GM21825 (cell line): Measurements from ENCODE around the gene LIMS4.
"Not testable (repeated sequence)": the region's sequence is repeated elsewhere in the genome, so short reads cannot be mapped to it uniquely, and the experiment has no call there.

Source experiments
- ATAC-seq: cut with Tn5 transposase; IDR thresholded peaks from one replicate; pipeline ENCODE4 v1.9.1; 2021; ENCODE audit warnings: mild to moderate bottlenecking, moderate library complexity; ENCODE audit not compliant: unreplicated experiment

LIMS4 gene

DNA sequence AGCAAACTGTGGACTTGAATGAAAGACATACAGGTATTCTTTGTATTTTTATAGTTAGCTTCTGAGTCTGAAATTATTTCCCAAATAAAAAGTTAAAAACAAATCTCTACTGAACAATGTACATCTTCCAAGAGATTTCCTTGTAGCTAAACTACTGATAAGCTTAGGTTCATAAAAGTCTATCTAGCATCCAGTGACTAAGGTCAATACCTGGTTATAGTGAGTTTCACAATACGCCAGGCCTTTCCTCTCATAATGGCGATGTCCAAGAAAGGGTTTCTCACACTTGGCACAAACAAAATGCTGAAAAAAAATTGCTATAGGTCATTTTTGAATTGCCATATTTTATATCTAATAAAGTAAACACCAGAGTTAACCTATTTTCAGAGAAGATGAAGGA, 21.7 kb downstream of the LIMS4 start:
- not testable (repeated sequence) for ATAC-seq

DNA sequence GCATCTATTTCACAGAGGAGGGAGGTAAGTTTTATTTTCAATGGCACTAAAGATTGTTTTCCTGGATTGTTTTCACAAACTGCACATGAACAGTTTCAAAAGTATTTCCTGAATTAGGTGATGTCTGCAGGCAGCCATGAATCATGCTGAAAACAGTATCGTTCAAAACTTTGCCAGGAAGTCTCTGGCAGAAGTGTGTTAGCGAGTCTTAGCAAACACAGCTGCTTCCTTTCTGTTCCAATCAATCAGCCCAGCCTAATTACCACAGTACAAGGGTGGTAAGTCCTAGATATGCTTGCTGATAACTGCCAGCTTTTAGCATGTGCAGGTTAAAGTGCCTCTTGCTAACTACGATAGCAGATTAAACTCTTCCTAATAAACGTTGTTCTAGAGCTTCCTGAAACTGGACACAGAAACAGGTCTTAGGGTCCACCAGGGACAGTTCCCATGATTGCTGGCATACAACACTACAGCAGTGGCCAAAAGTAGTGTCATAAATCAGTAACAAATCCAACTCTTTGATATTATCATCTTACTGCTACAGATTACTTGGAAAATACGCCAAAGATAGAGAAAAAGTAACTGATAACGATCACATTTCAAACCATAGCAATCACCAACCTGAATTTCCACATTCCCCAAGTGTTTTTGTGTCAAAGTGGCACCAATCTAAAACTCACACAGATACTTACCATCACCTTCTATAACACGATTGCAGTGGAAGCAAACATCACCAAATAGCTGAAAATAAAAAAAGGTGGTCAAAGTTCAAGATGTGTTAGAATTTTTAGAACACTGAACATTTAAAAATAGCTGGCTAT, 23.3 kb downstream of the LIMS4 start:
- not testable (repeated sequence) for ATAC-seq

DNA sequence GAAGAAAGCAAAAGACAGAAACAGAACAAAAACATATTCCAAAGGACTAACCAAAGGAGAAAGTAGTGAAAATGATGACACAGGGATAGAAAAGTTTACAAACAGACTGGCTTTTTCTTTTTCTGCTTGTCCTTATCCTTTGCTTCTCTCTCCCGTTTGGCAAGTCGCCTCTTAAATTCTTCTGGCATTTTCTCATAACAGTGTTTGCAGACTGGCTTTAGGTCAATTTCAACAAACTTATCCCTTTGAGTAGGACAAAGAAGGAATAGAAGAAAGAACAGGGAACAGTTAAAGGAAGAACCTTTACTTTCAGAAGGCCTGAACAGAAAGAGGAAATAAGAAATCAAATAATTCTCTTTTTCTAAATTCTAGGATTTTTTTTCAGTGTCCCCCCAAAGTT, 26.0 kb downstream of the LIMS4 start:
- ATAC-seq, result not testable (repeated sequence)

DNA sequence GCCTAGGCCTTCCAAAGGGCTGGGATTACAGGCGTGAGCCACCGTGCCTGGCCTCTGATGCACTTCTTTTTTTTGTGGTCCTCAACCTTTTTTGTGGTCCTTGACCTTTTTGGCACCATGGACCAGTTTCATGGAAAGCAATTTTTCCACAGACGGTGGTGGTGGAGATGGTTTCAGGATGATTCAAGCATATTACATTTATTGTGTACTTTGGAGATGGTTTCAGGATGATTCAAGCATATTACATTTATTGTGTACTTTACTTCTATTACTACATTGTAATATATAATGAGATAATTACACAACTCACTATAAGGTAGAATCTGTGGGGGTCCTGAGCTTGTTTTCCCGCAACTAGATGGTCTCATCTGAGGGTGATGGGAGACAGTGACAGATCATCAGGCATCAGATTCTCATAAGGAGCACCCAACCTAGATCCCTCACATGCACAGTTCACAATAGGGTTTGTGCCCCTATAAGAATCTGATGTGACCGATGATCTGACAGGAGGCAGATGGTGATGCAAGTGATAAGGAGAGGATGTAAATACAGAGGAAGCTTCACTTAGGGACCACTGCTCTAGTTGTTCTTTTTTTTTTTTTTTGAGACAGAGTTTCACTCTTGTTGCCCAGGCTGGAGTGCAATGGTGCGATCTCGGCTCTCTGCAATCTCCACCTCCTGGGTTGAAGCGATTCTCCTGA, 29.2 kb downstream of the LIMS4 start:
- not testable (repeated sequence) for ATAC-seq

DNA sequence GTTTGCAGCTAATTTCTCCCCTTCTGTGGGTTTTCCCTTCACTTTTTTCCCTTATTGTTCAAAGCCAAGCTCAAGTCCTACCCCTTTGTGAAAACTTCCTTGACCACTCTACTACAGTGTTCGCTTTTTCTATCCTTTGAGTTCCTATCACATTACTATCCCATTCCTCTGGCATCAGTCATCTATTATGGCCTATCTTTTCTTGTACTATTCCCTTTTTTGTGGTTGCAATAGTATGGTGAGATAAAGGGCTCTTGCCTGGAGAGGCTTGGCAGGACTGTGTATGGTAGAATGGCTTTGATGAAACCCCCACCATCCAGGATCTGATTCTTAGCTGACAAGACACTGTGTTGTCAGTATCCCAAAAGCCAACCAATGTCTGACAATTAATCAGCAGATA, 30.7 kb downstream of the LIMS4 start:
- not testable (repeated sequence) for ATAC-seq

DNA sequence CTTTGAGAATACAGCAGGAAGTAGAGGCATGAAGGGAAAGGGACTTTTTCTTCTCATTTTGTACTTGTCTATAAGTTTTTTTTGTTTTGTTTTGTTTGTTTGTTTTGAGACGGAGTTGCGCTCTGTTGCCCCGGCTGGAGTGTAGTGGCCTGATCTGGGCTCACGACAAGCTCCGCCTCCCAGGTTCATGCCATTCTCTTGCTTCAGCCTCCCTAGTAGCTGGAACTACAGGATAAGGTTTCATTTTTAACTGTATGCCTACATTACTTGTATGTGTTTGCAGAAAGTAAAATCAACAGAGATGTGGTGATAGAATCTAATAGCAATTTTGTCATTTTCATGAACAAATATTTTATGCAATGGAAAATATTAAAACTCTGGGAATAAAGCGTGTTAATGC, 38.1 kb downstream of the LIMS4 start:
- ATAC-seq, result not testable (repeated sequence)

DNA sequence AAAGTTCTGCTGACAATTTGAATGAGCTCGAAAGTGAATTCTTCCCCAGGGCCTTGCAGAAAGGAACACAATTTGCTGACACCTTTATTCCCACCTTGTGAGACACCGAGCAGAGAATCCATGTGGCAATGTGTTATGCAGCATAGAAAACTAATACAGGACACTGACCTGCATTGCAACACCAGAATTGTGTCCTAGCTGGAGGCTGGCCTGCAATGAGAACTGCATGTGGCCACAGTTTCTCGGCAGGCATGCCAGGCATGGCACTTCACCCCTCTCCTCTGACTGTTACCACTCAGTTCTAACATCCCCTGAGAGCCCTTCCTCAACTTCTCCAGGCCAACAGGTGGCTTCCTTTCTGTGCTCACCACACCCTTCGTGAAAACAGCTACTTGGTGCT, 46.9 kb downstream of the LIMS4 start:
- not testable (repeated sequence) for ATAC-seq

DNA sequence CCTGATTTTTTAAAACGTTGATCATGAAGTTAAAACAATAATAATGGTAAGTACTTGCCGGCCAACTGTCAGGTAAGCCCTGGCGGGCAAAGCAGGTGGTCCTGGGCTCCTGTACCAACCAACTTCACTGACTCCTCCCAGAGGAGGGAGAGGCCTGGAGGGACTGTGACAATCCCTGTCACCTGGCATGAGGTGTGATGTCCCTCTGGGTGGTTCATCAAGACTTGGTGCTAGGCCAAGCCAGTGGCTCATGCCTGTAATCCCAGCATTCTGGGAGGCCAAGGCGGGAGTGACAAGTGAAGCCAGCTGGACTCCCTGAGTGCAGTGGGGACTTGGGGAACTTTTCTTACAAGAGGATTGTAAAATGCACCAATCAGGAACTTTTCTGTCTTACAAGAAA, 48.2 kb downstream of the LIMS4 start:
- ATAC-seq, result not testable (repeated sequence)

DNA sequence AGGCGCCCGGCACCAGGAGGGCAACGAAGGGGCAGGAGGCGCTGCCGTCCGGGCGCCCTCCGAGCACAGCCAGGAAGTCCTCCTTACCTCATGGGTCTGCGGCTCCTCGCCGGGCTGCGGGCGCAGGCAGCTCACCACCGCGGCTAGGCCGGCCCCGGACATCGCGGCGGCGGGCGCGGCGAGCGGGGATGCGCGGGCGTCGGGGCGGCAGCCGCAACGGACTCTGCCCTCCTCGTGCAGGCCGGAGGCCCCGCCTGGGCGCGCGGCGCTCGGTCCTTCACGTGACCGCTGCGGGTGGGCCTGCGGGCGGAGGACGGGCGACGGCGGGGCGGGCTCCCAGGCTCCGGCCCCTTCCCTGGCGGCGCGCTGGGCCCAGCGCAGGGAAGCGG, 49.0 kb downstream of the LIMS4 start:
- not testable (repeated sequence) for ATAC-seq

DNA sequence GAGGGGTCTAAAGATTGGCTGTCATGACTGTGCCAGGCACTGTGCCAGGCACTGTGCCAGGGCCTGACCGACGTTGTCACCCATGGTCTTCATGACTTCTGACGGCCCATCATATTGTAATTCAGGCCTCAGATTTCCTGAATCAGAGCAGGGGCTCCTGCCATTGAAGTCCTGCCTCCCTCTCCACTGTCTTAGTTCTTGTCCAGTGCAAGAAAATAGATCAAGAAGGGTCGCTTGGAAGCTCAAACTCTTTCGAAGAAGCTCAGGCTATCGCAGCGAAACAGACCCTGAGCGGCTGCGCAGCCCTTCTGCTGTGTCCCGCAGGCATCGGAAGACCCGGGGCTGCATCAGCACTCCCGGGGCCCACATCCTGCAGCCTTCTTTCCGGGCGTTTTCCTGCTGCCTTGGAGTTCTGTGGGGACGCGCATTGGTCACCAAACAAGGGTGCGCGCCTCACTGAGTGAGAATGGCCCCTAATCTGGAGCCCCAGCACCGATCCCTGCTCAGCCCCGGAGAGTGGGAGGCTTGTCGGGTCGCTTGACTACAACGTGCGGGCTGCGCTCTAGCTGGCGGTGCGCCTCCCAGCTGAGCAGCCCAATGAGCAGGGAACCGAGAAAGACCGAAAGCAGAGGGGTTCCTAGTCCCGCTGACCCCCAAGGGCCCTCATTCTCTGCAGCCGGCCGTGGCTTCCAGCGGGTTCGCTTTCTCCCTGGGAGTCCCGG, 49.6 kb downstream of the LIMS4 start:
- not testable (repeated sequence) for ATAC-seq

DNA sequence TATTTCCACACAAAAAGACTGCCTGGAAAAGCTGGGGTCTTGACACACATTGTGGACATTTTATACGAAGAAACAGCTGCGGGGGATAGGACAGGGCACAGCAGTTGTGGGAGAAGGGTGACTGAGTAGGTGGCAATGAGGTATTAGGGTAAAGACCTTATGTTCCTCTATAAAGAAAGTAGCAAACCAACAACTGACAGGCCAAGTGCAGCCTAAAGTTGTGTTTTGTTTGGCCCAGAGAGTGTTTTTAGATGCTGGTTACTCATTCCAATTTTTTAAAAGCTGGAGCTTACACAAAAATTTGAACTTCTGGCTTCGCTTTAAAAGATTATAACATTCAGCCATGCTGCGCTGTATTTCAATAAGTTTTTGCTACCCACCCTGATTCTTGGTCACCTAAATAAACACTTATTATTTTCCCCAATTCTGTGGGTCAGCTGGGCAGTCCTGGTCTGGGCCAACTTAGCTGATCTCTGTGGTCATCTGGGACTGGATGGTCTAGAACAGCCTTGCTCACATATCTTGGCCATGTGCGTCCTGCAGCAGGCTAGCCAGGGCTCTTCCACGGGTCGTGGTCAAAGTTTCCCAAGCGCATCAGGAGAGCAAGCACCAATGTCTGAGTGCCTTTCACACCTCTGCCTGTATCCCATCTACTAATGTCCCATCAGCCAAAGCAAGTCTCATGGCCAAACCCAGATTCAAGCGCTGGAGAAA, 51.8 kb downstream of the LIMS4 start:
- ATAC-seq, result not testable (repeated sequence)

DNA sequence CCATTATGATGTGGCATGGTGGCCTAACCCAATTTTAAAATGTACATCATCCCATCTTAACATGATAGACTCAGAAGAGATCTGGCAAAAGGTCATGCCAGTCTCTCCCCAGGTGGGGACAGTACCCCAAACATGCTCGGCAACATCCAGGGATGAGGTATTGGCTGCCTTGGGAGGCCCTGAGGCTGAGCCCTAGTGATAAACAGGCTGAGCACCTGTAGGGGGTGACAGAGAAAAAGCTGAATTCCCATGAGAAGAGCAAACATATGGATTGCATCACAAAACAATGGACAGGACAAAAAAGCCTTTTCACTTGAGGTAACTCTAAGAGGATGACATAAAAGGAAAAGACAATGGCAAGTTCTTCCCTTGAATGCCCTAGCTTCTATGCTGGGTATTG, 65.5 kb downstream of the LIMS4 start:
- ATAC-seq, result not testable (repeated sequence)

DNA sequence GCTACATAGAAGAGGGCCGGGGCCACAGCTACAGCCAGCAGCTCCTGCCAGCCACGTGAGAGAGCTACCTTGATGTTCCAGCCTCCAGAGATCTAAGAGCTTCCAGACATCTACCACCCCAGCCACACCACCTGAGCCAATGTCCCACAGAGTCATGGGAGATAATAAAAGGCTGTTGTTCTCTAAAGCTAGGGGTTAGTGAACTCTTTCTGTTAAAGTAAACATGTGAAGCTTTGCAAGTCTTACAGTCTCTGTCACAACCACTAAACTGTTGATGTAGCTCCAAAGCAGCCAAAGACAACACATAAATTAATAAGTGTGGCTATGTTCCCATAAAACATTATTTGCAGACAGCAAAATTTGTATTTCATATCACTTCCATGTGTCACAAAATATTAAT, 67.6 kb downstream of the LIMS4 start:
- ATAC-seq, result not testable (repeated sequence)

DNA sequence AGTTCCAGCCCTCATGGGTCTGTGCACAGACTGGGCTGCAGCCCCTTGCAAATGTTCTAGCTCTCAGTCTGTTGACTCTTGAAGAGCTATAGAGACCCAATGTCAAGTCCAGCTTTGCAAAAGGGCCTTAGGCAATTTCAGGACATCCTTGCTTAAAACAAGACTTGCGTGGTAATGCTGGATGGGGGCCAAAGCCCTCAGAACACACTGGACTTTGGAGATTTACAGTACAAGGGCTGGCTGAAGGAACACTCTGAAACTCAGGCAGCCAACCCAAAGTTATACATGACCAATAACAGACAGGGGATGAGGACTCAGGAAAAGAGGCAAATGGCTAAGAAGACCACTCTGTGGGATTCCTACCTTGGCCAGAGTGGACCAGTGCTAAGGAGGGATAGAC, 68.4 kb downstream of the LIMS4 start:
- ATAC-seq, result not testable (repeated sequence)

DNA sequence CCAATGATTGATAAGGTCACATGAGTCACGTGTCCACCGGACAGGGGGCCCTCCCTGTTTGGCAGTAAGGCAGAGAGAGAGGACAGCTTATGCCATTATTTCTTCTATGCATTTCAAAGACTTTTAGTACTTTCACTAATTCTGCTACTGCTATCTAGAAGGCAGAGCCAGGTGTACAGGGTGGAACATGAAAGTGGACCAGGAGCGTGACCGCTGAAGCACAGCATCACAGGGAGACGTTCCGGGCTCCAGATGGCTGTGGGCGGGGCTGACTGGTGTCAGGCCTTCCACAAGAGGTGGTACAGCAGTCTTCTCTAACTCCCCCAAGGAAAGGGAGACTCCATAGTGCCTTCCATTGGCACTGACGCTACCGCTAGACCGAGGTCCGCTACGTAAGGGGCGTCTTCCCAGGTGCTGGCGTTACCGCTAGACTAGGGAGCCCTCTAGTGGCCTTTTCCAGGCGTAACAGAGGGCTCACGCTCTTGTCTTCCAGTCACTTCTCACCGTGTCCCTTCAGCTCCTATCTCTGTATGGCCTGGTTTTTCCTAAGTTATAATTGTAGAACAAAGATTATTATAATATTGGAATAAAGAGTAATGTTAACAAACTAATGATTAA, 71.5 kb downstream of the LIMS4 start:
- not testable (repeated sequence) for ATAC-seq

DNA sequence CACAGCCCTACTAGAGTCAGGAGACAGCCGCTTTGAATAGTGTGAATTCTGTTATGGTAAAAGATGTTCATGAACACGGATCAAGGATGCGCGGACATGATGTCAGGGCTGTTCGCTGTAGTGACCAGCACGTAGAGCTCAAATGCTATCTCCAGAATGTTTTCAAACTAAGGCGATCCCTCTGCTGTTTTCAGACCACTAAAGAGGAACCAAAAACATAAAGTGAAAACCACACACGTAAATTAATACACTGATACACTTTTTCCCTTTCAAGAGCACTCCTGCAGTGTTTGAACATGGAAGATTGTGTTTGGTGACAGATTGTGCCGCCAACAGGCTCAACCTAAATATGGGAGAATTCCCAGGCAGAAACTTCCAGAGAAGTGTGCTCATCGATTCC, 73.2 kb downstream of the LIMS4 start:
- not testable (repeated sequence) for ATAC-seq

DNA sequence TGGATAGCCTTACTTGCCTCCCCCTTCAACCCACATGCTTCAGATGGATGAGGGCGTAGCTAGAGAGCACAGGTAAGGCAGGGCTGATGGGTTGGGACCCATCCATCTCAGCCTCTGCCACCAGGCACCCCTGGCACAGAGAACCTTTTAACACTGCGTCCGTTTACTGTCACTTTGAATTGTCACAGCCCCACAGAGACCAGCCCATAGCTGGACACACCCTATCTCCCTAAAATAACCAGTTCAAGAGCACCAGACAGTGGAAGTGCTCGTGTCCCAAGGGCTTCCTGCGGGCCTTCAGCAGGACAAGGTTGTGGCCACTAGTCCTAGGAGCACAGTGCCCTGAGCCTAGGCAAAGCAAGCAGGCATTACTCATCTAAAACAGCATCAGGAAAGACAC, 76.6 kb downstream of the LIMS4 start:
- ATAC-seq, result not testable (repeated sequence)
